Nucleus accumbens (tissue), 56 donors: ENCODE measurements around the gene ZNF277.
"Not testable (repeated sequence)": the region's sequence is repeated elsewhere in the genome, so short reads cannot be mapped to it uniquely, and the experiment has no call there.

Experiments
- DNase-seq, 56 donors: peaks; one replicate each; lab custom pipeline; 2025; lab: John Stamatoyannopoulos, UW

Gene ZNF277

DNA sequence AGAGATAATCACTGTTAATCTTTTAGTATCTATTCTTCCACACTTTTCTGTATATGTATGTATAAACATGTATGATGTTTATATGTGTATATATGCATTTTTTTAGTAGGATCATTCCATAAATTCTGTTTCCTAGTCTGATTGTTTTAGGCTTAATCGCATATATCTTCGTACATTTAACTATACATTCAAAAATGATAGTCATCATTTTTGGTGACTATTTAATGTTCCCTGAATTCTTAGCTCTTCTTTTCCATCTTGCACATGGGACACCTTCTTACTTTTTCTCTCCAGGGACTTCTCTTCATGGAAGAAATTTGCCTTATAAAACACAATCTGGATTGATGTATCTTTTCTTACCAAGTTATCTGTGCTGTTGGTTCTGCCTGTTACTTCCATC, 42.1 kb downstream of the ZNF277 start:
- no peak for DNase-seq

DNA sequence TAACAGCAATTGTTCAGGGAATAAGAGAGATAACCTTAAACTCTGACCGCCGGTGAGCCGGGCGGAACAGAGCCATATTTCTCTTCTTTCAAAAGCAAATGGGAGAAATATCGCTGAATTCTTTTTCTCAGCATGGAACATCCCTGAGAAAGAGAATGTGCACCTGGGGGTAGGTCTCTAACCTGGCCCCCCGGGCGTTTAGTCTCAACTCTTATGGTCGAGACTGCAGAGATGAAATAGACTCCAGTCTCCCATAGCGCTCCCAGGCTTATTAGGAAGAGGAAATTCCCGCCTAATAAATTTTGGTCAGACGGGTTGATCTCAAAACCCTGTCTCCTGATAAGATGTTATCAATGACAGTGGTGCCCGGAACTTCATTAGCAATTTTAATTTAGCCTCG, 43.5 kb downstream of the ZNF277 start:
- not testable (repeated sequence) for DNase-seq

DNA sequence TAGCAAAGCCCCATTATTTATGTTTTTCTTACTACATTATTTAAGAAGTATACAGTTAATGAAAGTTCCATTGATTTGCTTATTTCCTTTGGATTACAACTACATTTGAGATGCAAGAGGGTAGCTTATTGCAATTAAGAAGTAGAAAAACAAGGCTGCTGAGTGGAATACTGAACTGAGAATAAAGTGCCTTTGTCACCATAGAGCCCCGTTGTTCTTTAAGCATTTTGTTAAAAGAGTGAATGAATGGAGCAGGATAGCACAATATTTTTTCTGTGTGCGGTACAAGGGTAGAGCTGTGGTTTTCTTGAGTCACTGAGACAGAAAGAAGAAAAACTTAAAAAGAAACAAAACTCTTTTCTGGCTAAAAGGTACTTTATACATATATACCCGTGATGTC, 45.6 kb downstream of the ZNF277 start:
- DNase-seq: no peak

DNA sequence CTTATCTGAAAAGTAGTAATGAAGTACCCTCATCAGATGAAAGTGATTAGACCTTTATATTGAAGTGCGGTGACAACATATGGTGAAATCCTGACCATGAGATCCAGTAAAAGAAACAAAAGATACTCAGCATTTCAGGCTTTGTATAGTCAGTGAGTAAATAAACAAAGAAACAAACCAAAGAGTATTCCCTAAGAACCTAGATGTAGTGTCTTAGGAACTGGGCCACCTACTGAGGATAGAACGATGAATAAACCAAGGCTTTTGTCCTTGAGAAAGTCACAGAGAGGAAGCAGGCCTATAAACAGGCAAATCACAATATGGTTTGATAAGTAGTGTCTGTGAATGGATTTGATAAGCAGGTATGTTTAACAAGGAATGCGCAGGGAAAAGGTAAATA, 46.2 kb downstream of the ZNF277 start:
- no peak for DNase-seq

DNA sequence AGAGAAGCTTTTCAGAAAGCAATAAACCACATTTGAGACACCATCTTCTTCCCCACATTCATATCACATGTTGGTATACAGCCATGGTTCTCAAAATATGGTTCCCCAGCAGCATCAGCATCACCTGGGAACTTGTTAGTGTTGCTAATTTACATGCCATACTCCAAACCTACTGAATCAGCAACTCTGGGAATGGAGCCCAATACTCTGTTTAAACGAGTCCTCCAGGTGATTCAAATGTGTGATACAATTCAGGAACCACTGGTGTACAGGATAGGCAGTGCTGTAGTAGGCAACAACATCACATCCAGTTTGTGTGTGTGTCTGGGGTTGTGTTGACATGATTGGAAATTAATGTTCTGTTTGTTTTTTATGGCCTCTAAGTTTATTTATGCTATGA, 47.7 kb downstream of the ZNF277 start:
- DNase-seq: no peak

DNA sequence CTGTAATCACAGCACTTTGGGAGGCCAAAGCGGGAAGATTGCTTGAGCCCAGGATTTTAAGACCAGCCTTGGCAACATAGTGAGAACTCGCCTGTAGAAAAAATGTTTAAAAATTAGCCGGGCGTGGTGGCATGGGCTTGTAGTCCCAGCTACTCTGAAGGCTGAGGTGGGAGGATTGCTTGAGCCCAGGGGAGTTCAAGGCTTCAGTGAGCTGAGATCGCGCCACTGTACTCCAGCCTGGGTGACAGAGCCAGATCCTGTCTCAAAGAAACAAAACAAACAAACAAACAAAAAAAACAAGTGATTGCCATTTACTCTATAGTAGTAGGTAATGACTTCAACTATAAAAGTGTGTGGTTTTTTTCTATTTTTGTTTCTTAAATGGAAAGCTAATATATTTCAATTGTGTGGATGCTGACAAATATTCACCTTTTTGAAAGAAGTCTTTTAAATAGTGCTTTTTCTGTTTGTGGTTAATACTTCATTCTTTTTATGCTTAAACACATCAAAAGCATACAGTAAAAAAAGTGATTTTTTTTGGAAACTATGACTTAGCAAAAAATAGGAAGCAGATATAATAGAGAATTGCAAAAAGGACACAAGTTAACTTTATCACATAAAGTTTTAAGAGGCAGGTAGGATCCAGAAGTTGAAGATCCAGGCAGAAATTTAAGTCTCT, 48.4 kb downstream of the ZNF277 start:
- no peak for DNase-seq

DNA sequence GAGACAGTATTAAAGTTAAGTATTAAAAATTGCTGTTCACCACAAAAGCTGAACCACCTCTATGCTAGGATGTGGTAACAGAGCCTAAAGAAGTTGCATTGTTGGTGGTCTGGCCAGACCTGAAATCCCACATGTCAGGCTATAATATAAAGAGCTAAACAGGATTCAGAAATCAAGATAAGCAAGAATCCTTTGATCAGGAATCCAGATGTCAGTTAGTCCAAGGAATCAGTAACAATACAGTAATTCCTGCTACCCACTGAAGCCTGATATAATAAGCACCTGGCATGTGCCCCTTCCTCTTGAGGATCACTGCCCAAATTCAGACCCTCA, 48.9 kb downstream of the ZNF277 start:
- no peak for DNase-seq

DNA sequence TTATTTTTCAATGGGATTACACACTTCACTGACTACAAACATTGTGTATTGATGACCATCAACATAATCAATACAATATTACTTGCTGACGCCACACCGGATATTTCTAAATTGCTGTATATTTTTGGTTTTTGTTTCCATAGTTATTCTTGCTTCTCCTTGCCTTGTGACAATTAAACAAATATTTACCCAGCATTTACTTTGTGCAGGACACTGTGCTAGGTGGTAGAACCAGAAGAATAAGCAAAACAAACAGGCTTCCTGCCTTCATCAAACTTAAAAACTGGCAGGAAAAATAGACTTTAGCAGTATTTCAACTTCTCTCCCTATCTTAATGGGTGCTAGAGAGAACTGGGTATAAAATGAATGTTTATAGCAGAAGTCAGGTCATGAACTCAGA, 50.6 kb downstream of the ZNF277 start:
- no peak for DNase-seq

DNA sequence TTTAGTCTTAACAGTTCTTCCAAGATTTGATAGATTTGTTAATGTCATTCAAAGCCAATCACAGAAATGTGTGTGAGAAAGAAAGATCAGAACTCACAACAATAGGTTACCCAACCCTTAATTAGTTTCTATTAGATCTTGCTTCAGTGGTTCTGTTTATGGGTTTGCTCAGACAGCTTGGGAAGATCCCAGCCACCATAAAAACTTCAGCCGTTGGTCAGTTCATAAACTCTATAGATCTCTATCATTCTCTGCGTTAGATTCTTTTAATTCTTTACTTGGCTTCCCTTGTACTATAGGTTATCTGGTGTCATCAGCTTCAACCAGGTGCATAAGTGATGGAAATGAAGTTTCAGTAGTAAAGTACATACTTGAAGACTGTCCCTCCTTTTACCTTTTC, 54.4 kb downstream of the ZNF277 start:
- DNase-seq: no peak

DNA sequence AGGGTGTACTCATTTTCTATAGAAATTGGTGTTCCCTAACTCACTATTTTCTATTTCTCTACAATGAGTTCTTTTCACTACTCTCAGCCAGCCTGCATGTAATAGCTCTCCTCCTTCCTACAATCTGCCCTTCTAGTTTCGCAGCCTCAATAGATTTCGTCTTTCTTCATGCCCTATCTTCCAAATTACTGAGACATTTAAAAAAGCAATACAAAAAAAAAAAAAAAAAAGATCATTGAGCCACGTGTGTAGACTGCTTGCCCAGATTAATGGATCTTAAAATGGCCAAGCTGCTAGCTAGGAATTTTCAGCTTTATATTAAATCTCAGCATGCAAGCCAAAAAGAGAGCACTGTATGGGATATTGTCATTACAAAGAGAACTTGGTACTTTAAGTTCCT, 55.5 kb downstream of the ZNF277 start:
- no peak for DNase-seq

DNA sequence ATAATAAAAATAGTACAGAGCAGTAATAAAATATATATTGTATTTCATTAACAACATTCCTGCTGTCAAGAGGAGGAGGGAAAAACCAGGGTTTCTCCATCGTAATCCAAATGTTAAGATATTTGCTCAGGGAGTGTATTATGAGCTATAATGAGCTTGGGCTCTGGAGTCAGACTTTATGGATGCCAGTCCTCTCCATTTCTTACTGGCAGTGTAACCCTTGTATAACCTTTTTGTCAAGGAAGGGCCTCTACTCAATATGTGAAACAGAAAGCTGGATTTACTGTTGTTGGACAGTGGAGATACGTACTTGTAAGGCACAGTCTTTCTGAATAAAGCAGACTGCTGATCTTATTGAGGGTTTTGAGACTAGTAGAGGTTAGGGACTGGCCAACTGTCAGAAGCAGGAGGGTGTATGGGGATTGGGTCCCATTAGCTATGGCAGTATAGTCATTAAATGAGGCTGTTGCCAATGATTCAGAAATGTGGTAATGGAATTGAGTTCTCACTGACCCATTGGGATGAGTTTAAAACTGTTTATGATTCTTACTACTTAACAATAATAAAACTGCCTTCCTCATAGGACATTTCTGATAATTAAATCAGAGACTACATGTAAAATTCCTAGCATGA, 56.5 kb downstream of the ZNF277 start:
- DNase-seq: no peak

DNA sequence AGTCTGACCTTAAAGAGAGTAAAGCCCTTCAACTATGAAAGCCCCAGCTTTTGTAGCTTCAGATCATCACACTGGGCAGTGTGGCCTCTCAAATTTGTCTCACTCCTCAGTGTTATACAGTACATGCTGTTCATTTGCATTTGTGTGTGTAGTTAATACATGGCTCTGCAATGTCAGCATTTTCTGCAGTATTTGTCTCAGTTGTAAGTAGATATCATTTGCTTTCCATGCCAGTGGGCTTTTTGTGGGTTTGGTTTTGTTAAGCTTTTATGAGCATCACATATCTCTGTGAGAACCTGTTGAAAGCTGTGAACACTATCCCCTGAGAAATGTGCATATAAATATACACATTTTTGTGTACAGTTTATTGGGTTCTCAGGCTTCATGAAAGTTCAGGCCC, 57.0 kb downstream of the ZNF277 start:
- DNase-seq: no peak

DNA sequence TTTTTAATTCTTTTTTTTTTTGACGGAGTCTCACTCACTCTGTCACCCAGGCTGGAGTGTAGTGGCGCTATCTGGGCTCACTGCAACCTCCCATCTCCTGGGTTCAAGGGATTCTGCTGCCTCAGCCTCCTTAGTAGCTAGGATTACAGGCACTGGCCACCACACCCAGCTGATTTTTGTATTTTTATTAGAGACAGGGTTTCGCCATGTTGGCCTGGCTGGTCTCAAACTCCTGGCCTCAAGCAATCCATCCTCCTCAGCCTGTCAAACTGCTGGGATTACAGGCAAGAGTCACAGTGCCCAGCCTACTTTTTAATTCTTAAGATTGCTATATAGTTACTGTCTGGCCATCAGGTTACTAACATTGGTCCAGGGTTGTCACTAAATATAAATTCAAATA, 59.6 kb downstream of the ZNF277 start:
- DNase-seq: no peak

DNA sequence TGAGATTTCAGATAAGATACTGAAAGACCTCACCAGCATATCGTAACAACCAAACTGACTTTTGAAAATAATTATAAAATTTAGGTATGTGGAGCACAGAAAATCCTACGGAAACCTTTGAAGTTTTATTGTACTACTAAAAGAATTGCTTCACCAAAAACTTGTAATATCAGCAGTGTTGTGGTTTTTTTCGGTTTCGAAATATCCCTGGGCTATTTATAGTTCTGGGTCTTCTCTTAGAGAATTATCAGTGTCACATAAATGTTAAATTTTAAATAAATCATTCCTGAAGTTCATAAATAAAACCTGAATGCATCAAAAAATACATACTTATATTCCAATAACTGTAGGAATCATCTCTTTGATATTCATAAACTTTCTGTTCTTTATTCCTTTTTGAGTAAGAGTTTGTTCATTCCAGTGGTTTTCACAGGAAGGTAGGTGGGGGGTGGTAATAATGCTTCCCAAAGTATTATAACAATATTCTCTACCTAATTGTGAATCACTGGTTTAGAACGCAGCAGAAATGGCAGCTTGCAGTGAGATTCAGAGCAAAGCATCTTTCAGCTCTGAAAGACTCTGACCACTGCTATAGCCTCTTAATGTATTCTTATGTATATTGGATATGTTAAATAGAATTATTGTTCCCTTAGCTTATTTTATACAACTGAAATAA, 60.2 kb downstream of the ZNF277 start:
- DNase-seq: no peak

DNA sequence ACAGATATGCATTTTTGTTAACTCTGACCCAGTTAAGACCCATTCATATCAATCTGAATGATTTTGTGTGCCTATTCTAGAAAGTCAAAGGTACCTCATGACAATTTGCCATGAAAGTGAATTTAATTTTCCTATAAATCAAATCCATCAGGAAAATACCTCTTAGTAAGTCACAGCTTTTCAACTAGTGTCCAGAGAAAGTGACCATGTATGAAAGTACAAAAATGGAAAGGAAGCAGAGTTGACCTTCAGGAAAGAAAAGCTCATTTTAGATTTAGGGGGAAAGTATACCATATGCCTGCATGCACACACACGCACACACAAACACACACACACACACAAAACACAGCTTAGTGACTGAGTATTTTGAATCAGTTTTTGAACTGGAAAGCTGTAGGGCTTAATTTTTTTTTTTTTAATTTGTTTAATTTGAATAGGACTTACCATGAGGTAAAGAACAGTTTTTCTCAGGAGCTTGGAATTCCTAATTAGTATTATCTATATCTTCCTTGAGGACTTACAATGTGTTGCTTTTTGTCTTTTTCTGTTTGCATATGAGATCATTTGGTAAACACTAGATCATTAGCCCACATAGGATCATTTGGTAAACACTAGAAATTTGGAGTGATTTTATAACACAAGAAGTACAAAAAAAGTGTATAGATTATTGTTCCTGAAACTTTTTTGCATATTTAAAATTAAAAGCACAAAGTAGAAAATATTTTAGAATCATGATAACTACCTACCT, 61.6 kb downstream of the ZNF277 start:
- DNase-seq: no peak

DNA sequence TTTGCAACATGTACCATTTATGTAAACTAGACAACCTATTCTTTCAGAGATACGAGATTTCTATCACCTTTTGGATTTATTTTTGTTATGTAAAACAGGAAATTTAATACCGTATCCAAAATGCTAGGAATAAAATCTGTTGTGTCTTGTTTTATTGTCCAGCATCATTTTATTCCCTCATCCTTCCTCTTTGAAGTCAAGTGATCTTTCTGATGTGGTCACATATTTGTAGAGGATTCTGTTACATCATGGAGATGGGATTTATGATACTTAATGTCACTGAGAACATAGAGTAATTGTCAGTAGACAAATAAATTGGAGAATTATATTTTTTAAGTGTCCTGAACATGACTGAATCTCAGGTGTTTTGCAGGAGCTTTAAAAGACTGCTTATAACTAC, 64.7 kb downstream of the ZNF277 start:
- no peak for DNase-seq

DNA sequence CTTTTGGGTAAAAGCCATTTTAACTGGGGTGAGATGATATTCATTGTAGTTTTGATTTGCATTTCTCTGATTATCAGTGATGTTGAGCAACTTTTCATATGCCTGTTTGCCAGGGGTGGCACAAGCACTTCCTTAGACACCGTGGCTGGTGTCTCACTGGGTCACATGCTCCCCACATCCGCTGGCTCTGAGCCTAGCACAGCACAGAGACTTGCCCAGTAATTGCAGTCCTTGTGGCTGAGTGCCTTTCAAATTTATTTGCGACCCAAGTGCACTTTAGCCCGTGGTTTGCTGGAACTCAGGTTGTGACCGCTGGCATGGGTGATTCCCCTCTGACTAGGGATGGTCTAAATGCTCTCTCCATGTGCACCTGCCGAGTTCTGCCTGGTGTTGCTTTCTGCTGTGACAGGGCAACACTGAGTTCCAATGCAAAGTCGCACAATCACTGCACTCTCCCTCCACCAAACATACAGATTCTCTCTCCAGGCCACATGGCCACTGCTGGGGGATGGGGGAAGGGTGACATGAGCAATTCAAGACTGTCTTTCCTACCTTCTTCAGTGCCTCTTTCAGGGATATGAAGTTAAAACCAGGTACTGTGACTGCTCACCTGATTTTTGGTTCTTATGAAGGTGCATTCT, 66.5 kb downstream of the ZNF277 start:
- no peak for DNase-seq

DNA sequence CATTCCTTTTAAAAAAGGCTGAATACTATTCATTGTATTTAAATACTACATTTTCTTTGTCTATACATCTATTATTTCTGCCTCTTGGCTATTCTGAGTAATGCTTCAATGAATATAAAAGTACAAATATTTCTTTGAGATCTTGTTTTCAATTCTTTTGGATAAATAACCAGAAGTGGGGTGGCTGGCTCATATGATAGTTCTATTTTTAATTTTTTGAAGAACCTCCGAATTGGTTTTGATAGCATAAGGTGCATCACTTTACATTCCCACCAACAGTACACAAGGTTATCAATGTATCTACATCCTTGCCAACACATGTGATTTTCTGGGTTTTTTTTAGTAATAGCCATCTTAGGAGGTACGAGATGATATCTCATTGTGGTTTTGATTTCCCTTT, 72.5 kb downstream of the ZNF277 start:
- DNase-seq: no peak

DNA sequence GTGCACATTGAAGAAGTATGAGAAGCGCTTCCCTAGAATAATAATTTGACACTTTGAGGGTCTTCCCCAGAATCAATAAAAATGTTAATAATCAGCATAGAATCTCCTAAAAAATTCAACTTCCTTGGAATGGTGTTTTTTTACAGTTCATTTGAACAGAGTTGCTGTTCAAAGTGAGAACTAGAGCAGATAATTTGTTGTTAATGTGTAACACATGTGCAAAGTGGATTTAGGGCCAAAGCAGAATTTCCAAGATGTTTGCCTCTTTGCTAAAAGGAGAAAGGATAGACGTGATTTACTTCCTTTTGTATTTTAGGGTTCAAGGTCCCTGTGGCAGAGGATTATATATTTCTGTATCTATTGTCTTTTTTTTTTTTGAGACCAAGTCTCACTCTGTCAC, 73.8 kb downstream of the ZNF277 start:
- no peak for DNase-seq

DNA sequence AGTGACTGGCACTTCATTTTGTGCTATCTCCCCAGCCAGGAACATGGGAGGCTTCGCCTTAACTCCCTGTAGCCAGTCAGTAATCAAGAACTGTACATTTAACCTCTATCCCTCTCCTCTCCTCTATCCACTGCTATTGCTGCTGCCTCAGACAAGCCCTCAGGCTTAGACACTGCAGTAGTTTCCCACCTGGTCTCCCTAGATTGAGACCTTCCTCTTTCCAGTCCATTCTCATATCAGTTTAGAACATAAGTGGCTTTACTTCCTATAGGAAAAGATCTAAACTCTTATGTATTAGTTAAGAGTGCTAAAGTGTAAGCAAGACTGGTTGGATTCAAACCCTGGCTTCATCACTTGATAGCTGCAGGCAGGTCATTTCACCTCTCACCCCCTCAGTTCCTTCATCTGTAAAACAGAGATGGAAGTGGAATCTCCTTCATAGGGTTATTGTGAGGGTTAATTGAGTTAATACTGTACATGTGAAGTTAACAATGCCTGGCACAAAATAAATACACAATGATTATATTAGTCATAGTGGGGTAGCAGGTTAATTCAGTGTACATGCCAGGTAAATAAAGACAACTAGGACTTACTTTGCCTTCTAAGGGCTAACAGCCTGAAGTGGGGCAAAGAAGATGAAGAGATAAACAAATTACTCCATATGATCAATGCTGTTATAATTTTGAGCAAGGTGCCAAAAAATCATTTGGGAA, 76.1 kb downstream of the ZNF277 start:
- DNase-seq: no peak
